Testis (tissue), 3 donors: ENCODE results near the gene REV3L. TPM values are rescaled to one million over a fixed set of nuclear protein-coding genes. Genes with fewer than 3 reads are reported as not detected.

Experiments used
- DNase-seq: peaks from one replicate; pipeline ENCODE4 v3.0.0-alpha.2; 2019
- H3K27ac ChIP-seq, 2 donors: fragments of 200-600 bp; sonication (generic); one replicate each; pipeline ENCODE4 v1.5.1; 2019
- H3K27me3 ChIP-seq: fragments of 200-600 bp; sonication (generic); one replicate; pipeline ENCODE4 v1.5.1; 2019
- H3K36me3 ChIP-seq: fragments of 200-600 bp; sonication (generic); one replicate; pipeline ENCODE4 v1.5.1; 2017; ENCODE audit warnings: low read depth; ENCODE audit errors: missing control alignments
- H3K4me1 ChIP-seq: fragments of 200-600 bp; sonication (generic); one replicate; pipeline ENCODE4 v1.5.1; 2019
- H3K4me3 ChIP-seq, 2 donors: fragments of 200-600 bp; sonication (generic); one replicate each; pipeline ENCODE4 v1.5.1; 2017 to 2019
- H3K9me3 ChIP-seq: fragments of 200-600 bp; sonication (generic); one replicate; pipeline ENCODE4 v1.5.1; 2017
- POLR2A ChIP-seq: fragments of 450-650 bp; IDR thresholded peaks from one replicate; pipeline ENCODE4 v1.6.1; 2017; ENCODE audit warnings: antibody characterized with exemption, mild to moderate bottlenecking, moderate library complexity
- WGBS, 2 donors: methylation state at CpG; one replicate each; pipeline ENCODE4 v1.1.5; 2018; 5-methylcytosine and 5-hydroxymethylcytosine counted together
- intact Hi-C: fragments of 100-400 bp; cut with DNase I; formaldehyde crosslinking; loops from one replicate; pipeline ENCODE4 v1.15.1; 2023; ENCODE audit warnings: low total_unique reads
- polyA plus RNA-seq: library from polyadenylated mRNA; stranded (reverse); fragments of 350-450 nt; fragmentation: Illumina TruSeq; extraction: RNeasy Lipid Tissue Mini Kit (QIAGEN cat#74804); gene quantifications from one replicate; pipeline ENCODE4 v1.2.3, GENCODE V29; 2014; ENCODE audit warnings: low read depth, low replicate concordance; ENCODE audit not compliant: insufficient read depth
- total RNA-seq, 2 donors: library from RNA; depleted of rRNA; stranded (reverse); fragments of >200 nt; gene quantifications; one replicate each; pipeline ENCODE4 v1.2.3, GENCODE V29; 2016
- TF ChIP-seq, protein P1 (sequence below), 3 experiments: fragments of 450-650 bp in 2 of 3; fragments of 200-600 bp in 1 of 3; sonication (generic) in 1 of 3; IDR thresholded peaks; one replicate each; pipeline ENCODE4 v1.5.1; 2016 to 2019; ENCODE audit warnings: antibody characterized with exemption in 3 of 3, mild to moderate bottlenecking in 2 of 3, moderate library complexity in 1 of 3

Gene REV3L
- total and polyA plus RNA-seq, 3 donors from 2014 or later, result 11.1 to 56.8 (median 48.8) TPM

DNA sequence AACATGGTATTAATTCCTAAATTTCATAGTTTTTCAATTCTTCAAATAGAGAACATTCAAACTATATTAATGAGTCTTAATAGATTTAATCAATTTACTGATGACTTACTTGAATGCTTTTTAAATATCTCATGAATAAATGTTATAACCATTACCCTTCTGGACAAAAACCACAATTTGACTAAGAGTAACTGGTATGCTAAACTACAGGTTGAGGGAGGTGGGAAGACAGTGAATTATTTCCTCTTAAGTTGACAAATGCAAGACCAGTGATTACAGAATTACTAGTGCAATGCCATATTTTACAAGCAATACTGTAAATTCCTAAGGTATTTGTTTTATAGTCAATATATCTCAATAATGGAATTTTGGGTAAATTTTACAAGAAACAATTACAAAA lies 65.1 kb downstream of the REV3L start:
- no peak overlapping the region for H3K4me3 ChIP-seq
- TF ChIP-seq, protein P1, sequence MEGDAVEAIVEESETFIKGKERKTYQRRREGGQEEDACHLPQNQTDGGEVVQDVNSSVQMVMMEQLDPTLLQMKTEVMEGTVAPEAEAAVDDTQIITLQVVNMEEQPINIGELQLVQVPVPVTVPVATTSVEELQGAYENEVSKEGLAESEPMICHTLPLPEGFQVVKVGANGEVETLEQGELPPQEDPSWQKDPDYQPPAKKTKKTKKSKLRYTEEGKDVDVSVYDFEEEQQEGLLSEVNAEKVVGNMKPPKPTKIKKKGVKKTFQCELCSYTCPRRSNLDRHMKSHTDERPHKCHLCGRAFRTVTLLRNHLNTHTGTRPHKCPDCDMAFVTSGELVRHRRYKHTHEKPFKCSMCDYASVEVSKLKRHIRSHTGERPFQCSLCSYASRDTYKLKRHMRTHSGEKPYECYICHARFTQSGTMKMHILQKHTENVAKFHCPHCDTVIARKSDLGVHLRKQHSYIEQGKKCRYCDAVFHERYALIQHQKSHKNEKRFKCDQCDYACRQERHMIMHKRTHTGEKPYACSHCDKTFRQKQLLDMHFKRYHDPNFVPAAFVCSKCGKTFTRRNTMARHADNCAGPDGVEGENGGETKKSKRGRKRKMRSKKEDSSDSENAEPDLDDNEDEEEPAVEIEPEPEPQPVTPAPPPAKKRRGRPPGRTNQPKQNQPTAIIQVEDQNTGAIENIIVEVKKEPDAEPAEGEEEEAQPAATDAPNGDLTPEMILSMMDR (IDR thresholded peaks at IDR 0.05), result no peak
- no peak for TF ChIP-seq POLR2A
- H3K27me3 ChIP-seq, result no peaks in the 10 kb centered on the region
- peaks cover 8% of the 10 kb centered on the region for H3K4me1 ChIP-seq
- peak overlapping the region in 1 of 2 donors; percentile 5 for H3K27ac ChIP-seq
- H3K36me3 ChIP-seq, result no peaks in the 10 kb centered on the region
- H3K9me3 ChIP-seq, result no peaks in the 10 kb centered on the region
- no peak for DNase-seq
- intact Hi-C loops, result no loop called here

DNA sequence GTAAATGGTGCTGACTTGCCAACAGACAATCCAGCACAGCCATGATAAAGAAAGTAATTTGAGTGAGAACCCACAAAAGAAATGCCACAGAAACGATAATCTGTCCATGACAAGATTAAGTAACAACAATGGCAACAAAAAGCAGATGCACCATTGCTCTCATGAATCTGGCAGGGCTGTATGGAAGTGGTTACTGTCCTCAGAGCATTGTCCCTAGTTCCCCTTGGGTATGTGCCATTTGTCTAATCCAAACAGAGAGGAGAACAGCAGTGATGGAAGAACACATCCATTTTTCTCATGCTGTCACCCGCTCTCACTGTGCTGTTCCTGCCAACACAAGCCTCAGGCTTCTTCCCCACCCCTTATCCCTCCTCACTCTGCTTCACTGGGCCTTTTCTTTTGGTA lies 65.8 kb downstream of the REV3L start:
- Histone ChIP-seq H3K27ac (no peak overlapping the region), H3K4me1 (peaks cover 8% of the 10 kb centered on the region), H3K27me3 (no peaks in the 10 kb centered on the region), H3K9me3 (no peaks in the 10 kb centered on the region), H3K36me3 (no peaks in the 10 kb centered on the region), H3K4me3 (no peak overlapping the region)
- intact Hi-C loops, result no loop called here
- TF ChIP-seq, protein P1 (IDR thresholded peaks at IDR 0.05), result no peak
- TF ChIP-seq POLR2A, result no peak
- peak; percentile 33 for DNase-seq
- 30 to 36% methylated on average over 2 of the region's 2 CpGs for WGBS, 2 donors

DNA sequence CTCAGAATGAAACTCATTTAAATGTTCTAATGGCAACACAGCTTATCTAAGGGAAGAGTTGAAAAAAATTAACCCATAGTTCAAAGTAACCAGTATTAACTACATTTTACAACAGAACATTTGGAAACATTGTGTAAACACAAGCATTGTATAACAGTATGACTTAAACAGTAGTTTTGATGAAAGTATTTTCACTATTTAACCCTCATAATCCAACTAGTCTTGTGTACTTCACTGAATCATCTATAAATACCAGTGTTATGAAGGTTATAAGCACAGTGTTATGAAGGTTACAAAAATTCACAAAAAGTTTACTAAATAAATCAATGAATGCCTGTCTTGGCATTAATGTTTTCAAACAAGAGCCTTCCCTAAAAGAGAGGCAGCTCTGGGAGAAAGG lies 66.5 kb downstream of the REV3L start:
- Histone ChIP-seq H3K4me1 (peaks cover 8% of the 10 kb centered on the region), H3K36me3 (no peaks in the 10 kb centered on the region), H3K27ac (no peak overlapping the region), H3K4me3 (no peak overlapping the region), H3K9me3 (no peaks in the 10 kb centered on the region), H3K27me3 (no peaks in the 10 kb centered on the region)
- no peak for DNase-seq
- TF ChIP-seq, protein P1 (IDR thresholded peaks at IDR 0.05), result no peak
- no peak for TF ChIP-seq POLR2A
- intact Hi-C loops, result no loop called here

DNA sequence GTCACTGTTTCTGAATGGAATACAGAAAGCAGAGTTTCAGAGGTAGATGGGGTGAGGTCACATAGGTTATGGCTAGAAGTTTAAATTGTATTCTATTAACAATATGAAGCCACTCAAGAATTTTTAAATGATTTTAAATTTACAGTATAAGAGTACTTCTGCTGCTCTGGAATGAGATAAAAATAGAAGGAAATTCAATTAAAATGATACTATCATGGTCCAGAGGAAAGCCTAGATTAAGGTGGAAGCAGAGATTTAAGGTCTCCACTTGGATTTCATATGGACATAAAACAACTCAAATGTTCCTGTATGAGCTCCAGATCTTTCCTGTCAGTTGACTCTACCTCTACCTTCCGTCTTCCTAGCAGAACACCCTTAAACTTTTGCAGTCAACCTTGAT lies 68.6 kb downstream of the REV3L start:
- Histone ChIP-seq H3K9me3 (no peaks in the 10 kb centered on the region), H3K27ac (no peak overlapping the region), H3K27me3 (no peaks in the 10 kb centered on the region), H3K4me1 (peaks cover 8% of the 10 kb centered on the region), H3K4me3 (no peak overlapping the region), H3K36me3 (no peaks in the 10 kb centered on the region)
- 95 to 97% methylated on average over 1 of the region's 1 CpG for WGBS, 2 donors
- TF ChIP-seq, protein P1 (IDR thresholded peaks at IDR 0.05), result no peak
- no peak for TF ChIP-seq POLR2A
- no peak for DNase-seq
- intact Hi-C loops, result no loop called here

DNA sequence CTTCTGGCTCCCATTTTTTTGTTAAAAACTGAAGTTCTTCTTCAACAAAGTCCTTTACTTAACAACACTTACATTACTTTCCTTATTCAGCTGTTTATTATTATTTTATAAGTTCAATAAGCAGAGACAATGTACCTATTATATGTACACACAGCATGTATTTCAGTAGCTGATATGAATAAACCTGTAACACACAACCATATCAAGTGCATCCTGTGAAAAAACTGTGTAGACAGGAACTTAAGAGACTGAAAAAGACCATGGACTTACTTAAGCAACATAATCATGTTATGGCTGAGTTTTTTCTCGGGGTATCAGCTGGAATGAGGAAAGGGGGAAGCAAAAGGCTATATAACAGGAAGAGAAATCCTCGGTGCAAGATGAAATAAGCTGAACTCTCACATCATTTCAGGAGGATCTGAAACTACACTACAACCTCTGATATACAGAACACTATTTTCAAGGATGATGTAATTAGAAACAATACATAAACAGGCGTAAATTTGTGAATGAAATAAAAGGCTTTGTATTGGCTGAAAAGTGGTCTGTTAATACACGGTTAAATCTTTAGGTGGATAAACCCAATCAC lies 70.9 kb downstream of the REV3L start:
- Histone ChIP-seq H3K27me3 (no peaks in the 10 kb centered on the region), H3K36me3 (no peaks in the 10 kb centered on the region), H3K4me3 (no peak overlapping the region), H3K27ac (no peak overlapping the region), H3K4me1 (peaks cover 8% of the 10 kb centered on the region), H3K9me3 (no peaks in the 10 kb centered on the region)
- TF ChIP-seq, protein P1 (IDR thresholded peaks at IDR 0.05), result no peak
- no peak for TF ChIP-seq POLR2A
- no peak for DNase-seq
- WGBS, 2 donors, result 86 to 93% methylated on average over 4 of the region's 4 CpGs
- intact Hi-C loops, result no loop called here
